NB4 (cell line): Measurements from ENCODE around the gene ATP7A.

Source experiments
- DNase-seq: peaks from one replicate; pipeline ENCODE4 v3.0.0; 2010; ENCODE audit warnings: low read depth
- H3K4me3 ChIP-seq: one replicate; pipeline ENCODE4 v1.5.1; 2011; ENCODE audit warnings: mild to moderate bottlenecking, low read depth, low read length, moderate library complexity
- MYC ChIP-seq: IDR thresholded peaks from 2 replicates; pipeline ENCODE4 v1.6.1; 2011; ENCODE audit warnings: low read depth, low read length
- POLR2A ChIP-seq: IDR thresholded peaks from 2 replicates; pipeline ENCODE4 v1.6.1; 2011; ENCODE audit warnings: mild to moderate bottlenecking; ENCODE audit not compliant: insufficient read length; ENCODE audit errors: extremely low read depth
- TF ChIP-seq, protein P1 (sequence below): IDR thresholded peaks from one replicate; pipeline ENCODE4 v1.5.1; 2012; ENCODE audit warnings: low read depth, low read length
- TF ChIP-seq, protein P2 (sequence below): IDR thresholded peaks from 2 replicates; pipeline ENCODE4 v1.6.1; 2011; ENCODE audit warnings: low read depth, low read length

The ATP7A gene

GRCh38 chrX:78035061-78035460 lies 124.6 kb downstream of the ATP7A start:
- H3K4me3 ChIP-seq, result no peak overlapping the region
- no peak for DNase-seq
- TF ChIP-seq, protein P1, sequence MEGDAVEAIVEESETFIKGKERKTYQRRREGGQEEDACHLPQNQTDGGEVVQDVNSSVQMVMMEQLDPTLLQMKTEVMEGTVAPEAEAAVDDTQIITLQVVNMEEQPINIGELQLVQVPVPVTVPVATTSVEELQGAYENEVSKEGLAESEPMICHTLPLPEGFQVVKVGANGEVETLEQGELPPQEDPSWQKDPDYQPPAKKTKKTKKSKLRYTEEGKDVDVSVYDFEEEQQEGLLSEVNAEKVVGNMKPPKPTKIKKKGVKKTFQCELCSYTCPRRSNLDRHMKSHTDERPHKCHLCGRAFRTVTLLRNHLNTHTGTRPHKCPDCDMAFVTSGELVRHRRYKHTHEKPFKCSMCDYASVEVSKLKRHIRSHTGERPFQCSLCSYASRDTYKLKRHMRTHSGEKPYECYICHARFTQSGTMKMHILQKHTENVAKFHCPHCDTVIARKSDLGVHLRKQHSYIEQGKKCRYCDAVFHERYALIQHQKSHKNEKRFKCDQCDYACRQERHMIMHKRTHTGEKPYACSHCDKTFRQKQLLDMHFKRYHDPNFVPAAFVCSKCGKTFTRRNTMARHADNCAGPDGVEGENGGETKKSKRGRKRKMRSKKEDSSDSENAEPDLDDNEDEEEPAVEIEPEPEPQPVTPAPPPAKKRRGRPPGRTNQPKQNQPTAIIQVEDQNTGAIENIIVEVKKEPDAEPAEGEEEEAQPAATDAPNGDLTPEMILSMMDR, result no peak
- TF ChIP-seq POLR2A (no peak), MYC (no peak)
- TF ChIP-seq, protein P2, sequence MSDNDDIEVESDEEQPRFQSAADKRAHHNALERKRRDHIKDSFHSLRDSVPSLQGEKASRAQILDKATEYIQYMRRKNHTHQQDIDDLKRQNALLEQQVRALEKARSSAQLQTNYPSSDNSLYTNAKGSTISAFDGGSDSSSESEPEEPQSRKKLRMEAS, result no peak

DNA sequence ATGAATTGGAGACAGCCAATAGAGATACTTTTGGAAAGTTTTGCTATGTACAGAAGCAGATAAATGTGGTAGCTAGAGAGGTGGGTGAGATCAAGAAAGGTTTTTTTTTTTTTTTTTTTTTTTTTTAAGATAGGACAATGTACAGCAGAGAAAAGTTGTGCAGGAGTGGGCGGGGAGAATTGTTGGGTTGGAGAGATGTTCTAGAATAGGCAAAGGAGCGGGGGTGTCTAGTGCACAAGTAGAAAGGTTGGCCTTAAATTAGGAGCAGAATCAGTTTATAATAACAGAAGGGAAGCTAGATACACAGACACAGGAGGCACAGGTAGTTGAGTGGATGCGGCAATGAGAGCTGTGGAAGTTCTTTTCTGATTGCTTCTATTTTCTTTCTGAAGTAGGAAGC lies 127.4 kb downstream of the ATP7A start:
- no peak overlapping the region for H3K4me3 ChIP-seq
- TF ChIP-seq, protein P1, result no peak
- TF ChIP-seq, protein P2, result no peak
- TF ChIP-seq POLR2A, result no peak
- TF ChIP-seq MYC, result no peak
- DNase-seq, result no peak

- H3K4me3 ChIP-seq, result no peak overlapping the region
- no peak for DNase-seq
- TF ChIP-seq POLR2A (no peak), MYC (no peak)
- TF ChIP-seq, protein P1, result no peak
- TF ChIP-seq, protein P2, result no peak
These were observed 132.1 kb downstream of the ATP7A start for GRCh38 chrX:78042601-78043000.

- TF ChIP-seq POLR2A, result no peak
- TF ChIP-seq MYC, result no peak
- TF ChIP-seq, protein P1, result no peak
- TF ChIP-seq, protein P2, result no peak
- DNase-seq, result no peak
- H3K4me3 ChIP-seq, result no peak overlapping the region
These were observed 135.9 kb downstream of the ATP7A start for GRCh38 chrX:78046362-78046761.

DNA sequence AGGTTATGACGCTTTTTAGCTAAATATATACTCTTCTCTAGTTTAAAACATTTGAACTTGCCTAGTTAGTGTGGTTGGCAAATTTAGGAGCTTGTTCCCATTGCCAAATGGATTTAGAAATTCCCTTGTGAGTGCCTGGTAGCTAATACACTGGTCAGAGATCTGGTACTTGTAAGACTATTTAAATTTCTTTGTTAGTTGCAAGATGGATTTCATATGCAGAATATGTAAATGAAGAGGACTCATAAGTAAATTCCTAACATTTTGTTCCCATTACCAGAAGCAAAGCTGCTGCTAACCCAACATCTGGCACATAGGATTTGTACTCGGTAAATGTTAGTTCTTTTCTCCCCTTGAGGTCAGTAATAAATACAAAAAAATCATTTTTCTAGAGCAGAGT lies 137.6 kb downstream of the ATP7A start:
- no peak overlapping the region for H3K4me3 ChIP-seq
- no peak for DNase-seq
- TF ChIP-seq, protein P1, result no peak
- no peak for TF ChIP-seq MYC
- TF ChIP-seq, protein P2, result no peak
- no peak for TF ChIP-seq POLR2A

GRCh38 chrX:78063687-78064086 lies 153.2 kb downstream of the ATP7A start:
- DNase-seq, result no peak
- no peak overlapping the region for H3K4me3 ChIP-seq

More at GRCh38 chrX:78063687-78064086, 153.2 kb downstream of the ATP7A start:
- TF ChIP-seq, protein P2, result no peak
- no peak for TF ChIP-seq POLR2A
- TF ChIP-seq MYC, result no peak
- TF ChIP-seq, protein P1, result no peak
